Measurements from ENCODE around the gene ANKRD27. TPM values are rescaled to one million over a fixed set of nuclear protein-coding genes. Genes with fewer than 3 reads are reported as not detected.

Gene ANKRD27
- total RNA-seq, 1 experiment from 2014 or later: 64.2 TPM

GRCh38 chr19:32614916-32615315 is 60.1 kb downstream of the ANKRD27 start:
- DNase-seq (ENCODE audit: low read depth, low spot score) (no peak), ATAC-seq (no peak)
- Histone ChIP-seq H3K9me3 (ENCODE audit: control insufficient read depth, insufficient read depth, low read depth, low read length) (no peaks in the 10 kb centered on the region), H3K27me3 (ENCODE audit: control insufficient read depth, insufficient read depth, low read length) (no peaks in the 10 kb centered on the region), H3K4me1 (ENCODE audit: control insufficient read depth, insufficient read depth, low read length) (no peaks in the 10 kb centered on the region), H3K27ac (ENCODE audit: low read length) (no peak overlapping the region), H3K36me3 (ENCODE audit: control insufficient read depth, insufficient read depth, low read length) (peaks cover 3% of the 10 kb centered on the region; the same call in 1 of the 2 replicates), H3K4me3 (ENCODE audit: low read depth in 2 of 2, low read length in 2 of 2) (no peak overlapping the region)
- CTCF ChIA-PET: no interaction called here
- TF ChIP-seq TCF7L2 (IDR thresholded peaks at IDR 0.05; ENCODE audit: low read depth, low read length) (no peak), CTCF (IDR thresholded peaks at IDR 0.05) (no peak), SIN3A (IDR thresholded peaks at IDR 0.05; ENCODE audit: borderline replicate concordance, insufficient read depth, low read depth, low read length) (no peak), REST (IDR thresholded peaks at IDR 0.05; ENCODE audit: insufficient read depth in 1 of 2, low read depth in 2 of 2, low read length in 1 of 2) (no peak), POLR2AphosphoS5 (IDR thresholded peaks at IDR 0.05; ENCODE audit: low read depth, low read length) (no peak)
- in situ Hi-C loops (cut with HindIII; ENCODE audit: low pct_unique_long_range_greater_than_20kb, low sequenced_read_pairs): no loop called here
- intact Hi-C loops (cut with micrococcal nuclease; ENCODE audit: unreplicated experiment): no loop called here
- BruUV-seq (replicated peaks): no TSS peak
- POLR2A ChIA-PET: no interaction called here

DNA sequence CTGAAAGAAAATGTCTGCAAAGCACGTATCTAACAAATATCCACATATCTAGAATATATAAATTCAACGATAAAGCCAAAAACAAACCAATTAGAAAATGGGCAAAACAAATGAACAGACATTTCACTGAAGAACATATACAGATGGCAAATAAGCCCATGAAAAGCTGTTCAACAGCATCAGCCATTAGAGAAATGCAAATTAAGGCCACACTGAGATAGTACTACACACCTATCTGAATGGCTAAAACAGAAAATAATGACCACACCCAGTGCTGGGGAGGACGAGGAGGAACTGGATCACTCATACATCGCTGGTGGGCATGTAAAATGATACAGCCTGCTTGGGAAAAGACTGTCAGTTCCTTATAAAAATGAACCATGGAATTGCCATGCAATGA is 62.0 kb downstream of the ANKRD27 start:
- POLR2A ChIA-PET: no interaction called here
- Histone ChIP-seq H3K27me3 (ENCODE audit: control insufficient read depth, insufficient read depth, low read length) (no peaks in the 10 kb centered on the region), H3K4me1 (ENCODE audit: control insufficient read depth, insufficient read depth, low read length) (no peaks in the 10 kb centered on the region), H3K27ac (ENCODE audit: low read length) (no peak overlapping the region), H3K4me3 (ENCODE audit: low read depth in 2 of 2, low read length in 2 of 2) (no peak overlapping the region), H3K36me3 (ENCODE audit: control insufficient read depth, insufficient read depth, low read length) (peaks cover 3% of the 10 kb centered on the region; the same call in 1 of the 2 replicates), H3K9me3 (ENCODE audit: control insufficient read depth, insufficient read depth, low read depth, low read length) (no peaks in the 10 kb centered on the region)
- TF ChIP-seq CTCF (IDR thresholded peaks at IDR 0.05) (no peak), REST (IDR thresholded peaks at IDR 0.05; ENCODE audit: insufficient read depth in 1 of 2, low read depth in 2 of 2, low read length in 1 of 2) (no peak), SIN3A (IDR thresholded peaks at IDR 0.05; ENCODE audit: borderline replicate concordance, insufficient read depth, low read depth, low read length) (no peak), POLR2AphosphoS5 (IDR thresholded peaks at IDR 0.05; ENCODE audit: low read depth, low read length) (no peak), TCF7L2 (IDR thresholded peaks at IDR 0.05; ENCODE audit: low read depth, low read length) (no peak)
- in situ Hi-C loops (cut with HindIII; ENCODE audit: low pct_unique_long_range_greater_than_20kb, low sequenced_read_pairs) (no loop called here), intact Hi-C loops (cut with micrococcal nuclease; ENCODE audit: unreplicated experiment) (no loop called here)
- no TSS peak for BruUV-seq (replicated peaks)
- no peak for ATAC-seq
- DNase-seq (ENCODE audit: low read depth, low spot score): no peak
- CTCF ChIA-PET: no interaction called here

Measured in Panc1 (cell line).